Activated CD4-positive, CD25-positive, alpha-beta regulatory T cell (primary cell): Measurements from ENCODE around the gene ATP8A1.

Experiments used
- DNase-seq, 4 experiments: peaks; one replicate each; lab custom pipeline; 2025; lab: John Stamatoyannopoulos, UW

The ATP8A1 gene

DNA sequence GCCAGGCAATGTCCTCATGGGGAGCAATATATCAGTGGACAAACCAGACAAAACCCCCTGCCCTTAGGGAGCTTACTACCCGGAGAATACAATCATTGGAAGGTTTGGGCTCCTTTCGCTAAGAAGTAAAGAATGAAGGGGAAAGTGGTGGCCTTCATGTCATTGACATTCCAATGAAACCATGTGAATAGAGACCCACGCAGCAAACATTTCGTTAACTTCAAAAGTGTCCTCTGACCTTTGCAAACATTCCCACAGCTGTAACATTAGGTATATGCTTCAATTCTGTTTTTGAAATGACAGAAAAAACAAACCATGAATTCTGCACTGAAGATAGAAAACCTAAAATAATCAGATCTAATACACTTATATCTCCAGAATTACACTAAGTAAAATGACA, 7.0 kb downstream of the ATP8A1 start:
- no peak for DNase-seq

DNA sequence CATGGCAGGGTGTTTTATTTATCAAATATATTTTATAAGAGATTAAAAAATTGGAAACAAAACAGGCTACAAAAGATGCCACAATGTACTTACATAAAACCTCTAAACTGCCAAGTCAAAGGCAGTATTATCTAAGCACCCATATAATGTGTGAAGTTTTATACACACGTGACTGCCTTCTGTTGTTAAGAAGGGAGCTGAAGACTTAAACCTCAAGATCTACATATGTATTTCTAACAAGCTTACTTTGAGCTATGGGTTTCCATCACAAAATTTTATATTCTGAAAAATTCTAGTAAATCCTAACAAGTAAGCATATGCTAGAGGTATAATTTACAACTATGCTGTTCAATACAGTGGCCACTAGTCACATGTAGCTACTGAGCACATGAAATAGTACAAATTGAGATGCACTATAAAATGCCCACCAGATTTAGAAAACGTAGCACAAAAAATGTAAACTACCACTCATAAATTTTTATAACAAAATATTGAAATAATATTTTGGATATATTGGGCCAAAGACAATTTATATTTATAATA, 9.8 kb downstream of the ATP8A1 start:
- DNase-seq, result no peak

DNA sequence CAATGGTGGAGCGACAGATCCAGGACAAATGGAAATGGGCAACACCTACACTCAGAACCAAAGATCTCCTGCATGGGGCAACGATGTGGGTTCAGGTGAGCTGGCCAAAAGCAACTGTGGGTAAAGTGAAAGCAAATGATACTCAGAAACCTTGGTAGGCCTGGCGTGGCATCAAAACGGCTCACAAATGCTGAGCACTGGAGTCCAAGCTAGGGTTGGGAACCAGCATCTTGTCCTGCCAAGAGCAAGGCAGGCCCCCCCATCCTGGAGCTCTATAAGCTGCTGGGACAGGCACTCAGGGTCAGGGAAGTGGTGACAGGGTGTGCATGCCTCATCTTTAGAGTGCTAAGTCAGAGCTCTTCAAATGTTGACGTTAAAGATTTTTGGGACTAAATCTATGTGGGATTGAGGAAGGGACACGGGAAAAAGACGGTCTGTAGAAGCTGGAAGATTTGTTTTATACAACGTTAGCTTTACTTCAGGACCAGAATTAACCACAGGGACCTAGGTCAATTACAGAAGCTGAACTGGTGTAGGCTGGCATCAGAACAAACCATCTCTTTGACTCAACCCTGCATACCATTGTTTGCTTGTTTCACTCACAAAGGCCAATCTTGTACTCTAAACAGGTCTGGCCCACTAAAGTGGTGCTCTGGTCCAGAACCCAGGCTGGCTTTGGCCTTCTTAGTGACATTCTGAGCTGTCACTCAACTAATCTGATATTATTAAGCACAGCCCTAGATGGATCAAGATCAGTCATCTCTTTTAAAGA, 10.7 kb downstream of the ATP8A1 start:
- DNase-seq, result no peak

- no peak for DNase-seq
These were observed 12.0 kb downstream of the ATP8A1 start for GRCh38 chr4:42644897-42645296.

- DNase-seq, result no peak
These were observed 13.2 kb downstream of the ATP8A1 start for GRCh38 chr4:42643685-42644084.

DNA sequence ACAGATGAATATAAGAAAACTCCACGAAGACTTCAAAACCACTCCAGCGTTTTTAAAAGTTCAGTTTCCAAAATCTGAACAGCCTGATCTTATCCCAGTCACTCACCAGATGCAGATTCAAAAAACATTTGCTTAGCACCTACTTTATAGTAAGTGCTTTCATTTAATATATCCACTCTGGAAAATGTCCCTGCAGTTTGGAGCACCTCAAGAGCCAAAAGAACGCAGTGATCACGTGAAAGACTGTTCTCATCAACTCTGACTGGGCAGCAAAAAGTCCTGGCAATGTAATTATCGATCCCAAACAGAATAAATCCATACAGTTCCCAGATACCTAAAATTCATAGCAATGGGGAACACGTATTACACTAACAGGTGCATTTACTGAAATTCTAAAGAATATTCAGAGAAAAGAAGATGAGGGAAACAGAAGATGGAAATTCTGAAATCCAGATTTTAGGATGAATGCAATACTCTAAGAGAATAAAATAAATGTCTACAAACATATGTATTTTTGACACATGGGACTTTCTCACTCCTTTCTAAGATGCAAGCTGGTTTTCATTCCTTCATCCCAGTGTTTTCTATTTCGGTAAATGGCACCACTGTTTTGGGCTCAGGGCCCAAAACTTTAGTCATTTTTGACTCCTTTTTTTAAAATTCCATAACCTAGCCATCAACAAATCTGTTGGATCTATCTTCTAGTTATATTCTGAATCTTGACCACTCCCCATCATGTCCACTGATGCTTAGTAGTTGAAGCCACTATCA, 13.9 kb downstream of the ATP8A1 start:
- no peak for DNase-seq

DNA sequence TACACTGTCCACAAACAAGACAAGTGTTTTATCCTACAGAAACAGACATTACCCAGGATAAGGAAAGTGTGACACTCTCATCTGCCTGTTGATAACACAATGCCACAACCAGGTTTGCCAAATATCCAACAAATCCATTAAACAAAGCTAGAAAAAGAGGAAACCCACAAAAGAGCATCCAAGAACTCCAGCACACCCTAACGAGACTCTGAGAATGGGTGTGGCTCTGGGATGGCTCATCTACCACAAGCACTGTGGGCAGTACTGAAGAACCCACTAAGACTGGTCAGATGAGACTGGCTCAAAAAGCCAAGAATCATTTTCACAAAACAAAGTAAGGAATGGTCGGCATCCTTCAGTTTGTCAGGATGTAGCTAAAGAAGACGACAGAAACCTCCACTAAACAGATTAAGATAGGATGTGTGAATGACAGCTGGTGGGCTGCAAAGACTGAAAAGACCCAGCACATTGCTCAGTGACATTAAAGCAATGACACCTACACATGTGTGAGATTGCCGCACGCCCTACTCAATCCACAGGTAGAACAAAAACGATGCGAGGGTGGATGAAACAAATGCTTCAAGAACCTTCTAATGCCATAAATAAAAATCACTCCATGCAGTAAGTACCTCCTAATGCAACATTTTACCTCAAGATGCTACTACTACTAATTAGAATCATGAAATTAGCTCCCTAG, 14.7 kb downstream of the ATP8A1 start:
- DNase-seq, result no peak

GRCh38 chr4:42641656-42642055, 15.2 kb downstream of the ATP8A1 start:
- DNase-seq, result no peak

- no peak for DNase-seq
These were observed 15.7 kb downstream of the ATP8A1 start for GRCh38 chr4:42641161-42641560.

DNA sequence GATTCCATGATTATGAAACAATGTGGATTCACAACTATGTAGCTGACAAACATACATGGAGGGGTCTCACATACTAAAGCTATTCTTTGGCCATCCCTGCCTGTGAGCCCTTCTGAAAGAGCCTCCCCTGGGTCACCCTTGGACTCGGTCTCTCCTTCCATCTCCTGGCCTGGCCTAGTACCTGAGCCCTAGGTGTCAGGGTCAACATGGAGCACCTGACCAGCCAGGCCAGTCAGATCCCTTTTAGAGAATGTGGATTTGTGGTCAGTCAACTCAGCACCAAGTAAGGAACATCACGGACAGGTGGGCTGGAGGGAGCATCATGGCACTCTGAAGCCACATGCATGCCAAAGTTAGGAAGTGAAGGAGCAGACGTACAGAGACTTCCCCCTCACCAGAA, 16.3 kb downstream of the ATP8A1 start:
- no peak for DNase-seq

DNA sequence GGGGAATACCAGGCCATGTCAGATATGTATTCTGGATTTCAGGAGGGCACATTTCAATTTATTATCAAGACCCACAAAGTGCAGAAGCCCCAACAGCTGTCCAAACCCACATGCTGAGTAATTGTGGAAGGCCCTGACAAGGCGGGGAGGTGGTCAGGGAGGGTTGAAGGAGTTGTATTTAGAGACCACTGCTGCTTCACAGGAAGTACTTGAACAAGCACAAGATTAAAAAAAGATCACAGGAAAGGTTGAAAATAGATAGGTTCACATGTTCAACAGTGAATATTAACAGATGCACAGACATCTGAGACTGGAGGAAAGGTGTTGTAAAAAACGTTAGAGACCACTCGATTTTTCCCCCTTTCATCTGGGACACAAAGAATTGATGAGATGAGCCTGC, 17.9 kb downstream of the ATP8A1 start:
- no peak for DNase-seq

DNA sequence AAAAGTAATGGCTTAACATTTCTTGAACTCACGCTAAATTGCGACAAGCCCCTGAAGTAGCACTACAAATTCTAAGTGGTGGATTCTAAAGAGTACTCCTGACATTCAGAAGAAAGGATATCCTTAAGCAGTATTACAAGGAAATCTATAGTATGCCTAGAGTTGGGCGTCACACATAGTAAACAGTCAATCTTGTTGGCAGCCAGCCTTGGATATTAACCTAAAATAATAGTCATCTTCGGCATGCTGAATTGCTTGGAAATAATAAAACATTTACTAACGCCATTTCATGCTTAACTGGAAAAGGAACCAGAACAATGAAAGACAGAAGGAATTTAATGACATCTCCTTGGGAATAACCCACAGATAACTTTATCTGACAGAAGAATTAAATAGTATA, 18.6 kb downstream of the ATP8A1 start:
- no peak for DNase-seq

- DNase-seq, result no peak
These were observed 19.0 kb downstream of the ATP8A1 start for GRCh38 chr4:42637867-42638266.

GRCh38 chr4:42637104-42637503, 19.8 kb downstream of the ATP8A1 start:
- no peak for DNase-seq

GRCh38 chr4:42636645-42636949, 20.3 kb downstream of the ATP8A1 start:
- no peak for DNase-seq

DNA sequence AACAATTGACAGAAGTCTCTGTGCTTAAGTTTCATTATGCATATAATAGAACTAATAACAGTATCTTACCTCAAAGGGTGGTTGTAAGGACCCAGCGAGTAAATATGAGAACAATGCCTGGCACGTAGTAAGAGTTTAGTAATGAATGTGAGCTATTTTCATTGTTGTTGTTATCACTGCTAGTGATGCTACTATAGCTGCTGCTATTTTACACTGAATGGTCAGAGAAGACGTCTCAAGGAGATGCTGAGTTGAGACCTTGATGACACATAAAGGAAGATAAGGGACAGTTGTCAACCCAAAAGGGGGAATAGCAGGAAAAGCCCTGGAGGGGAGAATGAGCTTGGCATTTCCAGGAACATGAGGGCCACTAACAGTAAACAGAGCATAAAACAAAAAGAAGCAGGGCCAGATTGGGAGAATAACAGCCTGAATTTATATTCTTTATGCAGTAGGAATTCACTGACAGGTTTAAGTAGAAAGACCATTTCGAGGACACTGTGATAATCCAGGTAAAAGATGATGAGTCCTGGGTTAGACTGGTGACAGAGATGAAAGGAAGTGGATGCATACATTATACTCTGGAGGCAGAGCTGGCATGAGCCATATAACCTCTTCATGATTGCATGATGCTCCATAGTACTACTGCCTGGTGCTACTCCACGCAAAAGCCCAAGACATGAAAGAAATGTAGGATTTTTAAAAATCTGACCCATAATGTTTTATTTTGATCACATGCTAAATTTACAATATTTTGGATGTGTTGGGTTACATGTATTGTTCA, 23.1 kb downstream of the ATP8A1 start:
- DNase-seq, result no peak

- no peak for DNase-seq
These were observed 24.1 kb downstream of the ATP8A1 start for GRCh38 chr4:42632653-42633382.

DNA sequence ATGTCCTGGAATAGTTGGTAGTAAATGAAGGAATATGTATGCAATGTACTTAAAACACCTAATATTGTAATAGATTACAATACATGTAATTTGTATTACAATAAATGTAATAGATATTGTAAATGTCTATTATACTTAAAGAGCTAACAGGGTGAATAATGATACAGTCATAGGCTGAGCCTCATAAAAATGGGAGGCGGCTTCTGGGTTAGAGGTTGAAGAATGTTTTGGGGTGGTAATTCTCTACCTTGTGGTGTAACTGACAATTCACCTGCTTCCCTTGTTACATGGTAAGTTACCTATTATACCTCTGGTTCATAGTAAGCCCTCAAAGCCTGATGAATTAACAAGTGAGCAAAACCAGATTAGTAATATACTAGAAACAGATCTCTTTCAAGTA, 26.0 kb downstream of the ATP8A1 start:
- DNase-seq, result no peak

DNA sequence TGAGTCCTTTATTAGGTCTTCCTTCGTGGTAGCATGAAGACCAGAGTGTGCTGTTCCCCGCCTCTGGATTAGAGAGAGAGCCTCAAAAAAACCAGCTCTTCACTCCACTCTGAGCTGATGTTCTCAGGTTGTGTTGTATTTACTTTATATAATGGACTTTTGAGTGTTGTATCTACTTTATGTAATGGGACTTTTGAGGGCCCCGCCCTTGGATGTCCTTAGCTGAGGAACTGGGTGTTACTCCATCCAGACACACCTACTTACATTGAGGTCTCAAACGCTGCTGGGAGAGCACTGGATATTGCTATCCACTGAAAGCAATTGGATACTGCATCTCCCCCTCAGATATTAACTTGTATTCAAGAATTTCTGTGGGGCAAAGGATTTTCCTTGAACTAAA, 28.2 kb downstream of the ATP8A1 start:
- no peak for DNase-seq

DNA sequence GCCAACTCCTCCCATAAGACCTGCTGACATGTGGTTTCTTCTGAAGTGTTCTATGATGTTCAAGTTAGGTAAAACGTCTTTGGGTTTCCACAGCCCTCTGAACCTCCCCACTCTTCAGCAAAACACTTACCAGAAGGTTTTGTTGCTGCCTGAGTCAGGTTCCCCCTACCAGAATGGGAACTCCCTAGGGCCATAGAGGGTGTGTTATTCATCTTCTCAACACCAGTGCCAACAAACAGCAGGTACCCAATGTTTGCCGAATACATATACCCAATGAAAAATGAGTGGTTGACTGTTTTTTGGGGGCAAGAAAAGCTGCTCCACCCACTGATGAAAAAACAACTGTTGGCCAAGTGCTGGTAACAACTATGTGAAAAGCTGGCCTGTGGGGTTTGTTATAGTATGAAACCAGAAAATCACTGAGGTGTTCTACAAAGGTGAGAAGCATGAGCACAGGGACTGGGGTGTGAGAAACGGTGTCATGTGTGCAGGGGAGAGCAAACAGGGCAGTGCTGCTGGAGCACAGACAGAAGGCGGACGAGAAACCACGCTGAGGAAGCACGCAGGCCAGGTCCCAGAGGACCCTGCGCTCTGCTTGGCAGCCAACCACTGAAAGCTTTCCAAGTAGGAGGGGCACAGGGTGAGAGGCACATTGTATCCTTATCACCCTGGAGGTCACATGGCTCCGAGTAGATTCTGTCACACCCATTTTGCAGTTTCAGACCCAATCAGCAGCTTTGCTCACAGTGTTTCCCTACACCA, 28.8 kb downstream of the ATP8A1 start:
- DNase-seq, result peak in 3 of 4 experiments; percentile 2 to 13 (median 13)
